GM12872 (cell line): ENCODE results near the gene FRMD8.

ENCODE experiments used
- TF ChIP-seq, protein P1 (sequence below): IDR thresholded peaks from 3 replicates; pipeline ENCODE4 v1.5.1; 2011; ENCODE audit warnings: low read depth, mild to moderate bottlenecking, low read length, moderate library complexity; ENCODE audit not compliant: insufficient read depth

FRMD8 gene

DNA sequence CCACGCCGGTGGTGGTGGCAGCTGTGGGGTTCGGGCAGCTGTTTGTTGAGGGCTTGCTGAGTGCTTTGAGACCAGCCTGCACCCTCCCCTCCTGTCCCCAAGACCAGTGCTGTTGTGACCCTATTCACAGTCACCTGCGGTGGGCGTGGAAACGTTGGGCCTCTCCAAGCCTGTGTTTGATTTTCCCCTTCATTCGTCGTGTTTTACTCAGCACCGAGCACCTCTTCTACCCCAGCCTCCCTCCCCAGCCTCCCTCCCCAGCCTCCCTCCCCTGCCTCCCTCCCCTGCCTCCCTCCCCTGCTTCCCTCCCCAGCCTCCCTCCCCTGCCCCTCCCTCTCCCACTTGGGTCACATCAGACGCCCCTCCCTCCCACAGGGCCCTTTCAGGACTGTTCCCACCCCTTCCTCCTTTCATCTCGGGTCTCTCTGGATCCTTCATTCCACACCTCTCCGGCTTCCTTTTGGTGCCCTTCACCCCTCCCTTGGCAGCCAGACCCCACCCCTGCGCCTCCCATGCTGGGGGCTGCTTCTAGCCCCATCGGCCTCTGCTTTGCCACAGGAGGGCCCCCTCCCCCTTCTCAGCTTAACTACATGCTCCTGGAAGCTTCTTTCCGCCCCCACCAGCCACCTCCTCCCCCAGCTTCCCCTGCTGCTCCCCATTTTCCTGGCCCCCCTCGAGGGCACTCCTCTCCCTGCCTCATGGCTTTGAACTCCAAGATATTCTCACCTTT is 14.8 kb downstream of the FRMD8 start:
- TF ChIP-seq, protein P1, sequence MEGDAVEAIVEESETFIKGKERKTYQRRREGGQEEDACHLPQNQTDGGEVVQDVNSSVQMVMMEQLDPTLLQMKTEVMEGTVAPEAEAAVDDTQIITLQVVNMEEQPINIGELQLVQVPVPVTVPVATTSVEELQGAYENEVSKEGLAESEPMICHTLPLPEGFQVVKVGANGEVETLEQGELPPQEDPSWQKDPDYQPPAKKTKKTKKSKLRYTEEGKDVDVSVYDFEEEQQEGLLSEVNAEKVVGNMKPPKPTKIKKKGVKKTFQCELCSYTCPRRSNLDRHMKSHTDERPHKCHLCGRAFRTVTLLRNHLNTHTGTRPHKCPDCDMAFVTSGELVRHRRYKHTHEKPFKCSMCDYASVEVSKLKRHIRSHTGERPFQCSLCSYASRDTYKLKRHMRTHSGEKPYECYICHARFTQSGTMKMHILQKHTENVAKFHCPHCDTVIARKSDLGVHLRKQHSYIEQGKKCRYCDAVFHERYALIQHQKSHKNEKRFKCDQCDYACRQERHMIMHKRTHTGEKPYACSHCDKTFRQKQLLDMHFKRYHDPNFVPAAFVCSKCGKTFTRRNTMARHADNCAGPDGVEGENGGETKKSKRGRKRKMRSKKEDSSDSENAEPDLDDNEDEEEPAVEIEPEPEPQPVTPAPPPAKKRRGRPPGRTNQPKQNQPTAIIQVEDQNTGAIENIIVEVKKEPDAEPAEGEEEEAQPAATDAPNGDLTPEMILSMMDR = no peak

DNA sequence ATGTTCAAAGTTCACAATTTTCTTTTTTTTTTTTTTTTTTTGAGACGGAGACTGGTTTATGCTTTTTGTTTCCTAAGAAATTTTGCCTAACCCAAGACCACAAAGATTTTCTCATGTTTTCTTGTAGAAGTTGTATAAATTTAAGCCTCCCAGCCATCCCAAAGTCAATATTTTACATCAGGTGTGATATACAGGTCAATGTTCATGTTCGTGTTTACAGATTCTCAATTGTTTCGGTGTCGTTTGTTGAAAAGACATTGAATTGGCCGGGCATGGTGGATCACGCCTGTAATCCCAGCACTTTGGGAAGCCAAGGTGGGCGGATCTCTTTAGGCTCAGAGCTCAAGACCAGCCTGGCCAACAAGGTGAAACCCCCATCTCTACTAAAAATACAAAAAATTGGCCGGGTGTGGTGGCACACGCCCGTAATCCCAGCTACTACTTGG is 15.4 kb downstream of the FRMD8 start:
- TF ChIP-seq, protein P1 = no peak

DNA sequence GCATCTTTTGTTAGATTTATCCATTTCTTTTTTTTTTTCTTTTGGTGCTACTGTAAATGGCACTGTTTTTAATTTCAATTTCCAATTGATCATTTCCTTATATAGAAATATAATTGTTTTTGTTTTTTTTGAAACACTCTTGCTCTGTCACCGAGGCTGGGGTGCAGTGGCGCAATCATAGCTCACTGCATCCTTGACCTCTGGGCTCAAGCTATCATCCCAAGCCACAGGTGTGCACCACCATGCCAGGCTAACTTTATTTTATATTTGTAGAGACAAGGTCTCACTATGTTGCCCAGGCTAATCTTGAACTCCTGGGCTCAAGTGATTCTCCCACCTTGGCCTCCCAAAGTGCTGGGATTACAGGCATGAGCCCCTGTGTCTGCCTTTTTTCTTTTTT is 16.4 kb downstream of the FRMD8 start:
- TF ChIP-seq, protein P1 = no peak

DNA sequence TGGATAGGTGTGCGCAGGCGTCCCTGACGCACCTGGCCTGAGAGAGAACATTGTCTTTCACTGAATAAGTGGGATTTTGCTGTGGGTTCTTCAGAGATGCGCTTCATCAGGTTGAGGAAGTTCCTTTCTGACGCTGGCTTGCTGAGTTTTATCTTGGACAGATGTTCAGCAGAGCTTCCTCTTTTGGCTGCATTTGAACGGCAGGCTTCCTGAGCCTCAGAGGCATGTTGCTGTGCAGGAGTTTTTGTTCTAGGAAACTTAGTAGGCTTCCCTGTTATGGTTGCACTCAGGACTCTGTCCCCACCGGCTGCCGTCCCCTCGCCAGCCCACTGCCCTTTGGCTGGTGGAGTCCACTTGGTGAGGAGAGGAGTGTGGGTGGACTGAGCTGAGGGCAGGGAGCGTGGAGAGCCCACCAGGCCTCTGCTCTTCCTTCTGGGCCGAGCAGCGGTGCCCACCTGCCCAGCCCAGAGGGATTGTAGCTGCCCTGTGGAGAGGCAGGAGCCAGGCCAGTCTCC is 17.2 kb downstream of the FRMD8 start:
- TF ChIP-seq, protein P1 = no peak

DNA sequence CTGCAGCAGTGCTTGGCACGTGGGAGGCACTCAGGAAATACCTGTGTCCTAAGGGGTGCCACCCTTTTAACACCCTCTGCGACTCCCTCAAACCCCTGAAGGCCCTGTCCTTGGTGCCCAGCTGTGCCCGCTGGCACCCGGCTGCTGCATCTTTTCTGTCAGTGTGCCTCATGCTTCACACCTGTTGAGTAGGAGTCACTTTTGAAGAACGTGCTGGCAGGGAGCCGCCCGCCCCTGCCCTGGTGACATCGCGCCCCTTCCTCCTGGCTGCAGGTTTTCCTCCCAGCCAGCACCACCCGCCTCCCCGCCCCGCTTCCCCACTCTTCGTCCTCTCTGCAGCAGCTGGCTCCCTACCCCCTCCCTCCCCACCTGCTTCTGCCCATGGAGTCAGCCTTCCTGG is 17.8 kb downstream of the FRMD8 start:
- TF ChIP-seq, protein P1 = no peak

DNA sequence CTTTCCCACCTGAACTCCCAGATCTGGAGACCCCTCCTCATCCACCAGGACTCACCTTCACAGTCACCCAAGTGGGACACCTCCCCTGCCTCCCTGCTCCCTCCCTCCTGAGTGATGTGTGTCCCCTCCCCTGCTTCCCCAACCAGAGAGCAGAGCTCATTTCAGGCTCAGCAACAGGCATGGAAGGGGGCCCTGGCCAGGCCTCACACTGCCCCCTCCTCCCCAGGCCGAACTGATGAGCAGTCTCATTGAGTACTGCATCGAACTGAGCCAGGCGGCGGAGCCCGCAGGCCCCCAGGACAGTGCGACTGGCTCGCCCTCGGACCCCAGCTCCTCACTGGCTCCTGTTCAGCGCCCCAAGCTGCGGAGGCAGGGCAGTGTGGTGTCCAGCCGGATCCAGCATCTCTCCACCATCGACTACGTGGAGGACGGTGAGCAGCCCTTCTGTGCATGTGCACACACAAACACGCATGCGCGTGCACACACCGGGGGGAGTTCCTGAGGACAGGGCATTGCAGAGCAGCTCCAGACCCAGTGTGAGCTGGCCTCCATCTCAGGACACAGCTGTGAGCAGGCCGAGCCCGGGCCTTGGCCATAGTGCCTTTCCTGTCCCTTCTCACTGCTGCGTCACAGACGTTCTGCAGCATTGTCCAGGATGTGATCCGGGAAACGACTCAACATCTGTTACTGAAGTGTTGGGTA is 18.4 kb downstream of the FRMD8 start:
- TF ChIP-seq, protein P1 = no peak

DNA sequence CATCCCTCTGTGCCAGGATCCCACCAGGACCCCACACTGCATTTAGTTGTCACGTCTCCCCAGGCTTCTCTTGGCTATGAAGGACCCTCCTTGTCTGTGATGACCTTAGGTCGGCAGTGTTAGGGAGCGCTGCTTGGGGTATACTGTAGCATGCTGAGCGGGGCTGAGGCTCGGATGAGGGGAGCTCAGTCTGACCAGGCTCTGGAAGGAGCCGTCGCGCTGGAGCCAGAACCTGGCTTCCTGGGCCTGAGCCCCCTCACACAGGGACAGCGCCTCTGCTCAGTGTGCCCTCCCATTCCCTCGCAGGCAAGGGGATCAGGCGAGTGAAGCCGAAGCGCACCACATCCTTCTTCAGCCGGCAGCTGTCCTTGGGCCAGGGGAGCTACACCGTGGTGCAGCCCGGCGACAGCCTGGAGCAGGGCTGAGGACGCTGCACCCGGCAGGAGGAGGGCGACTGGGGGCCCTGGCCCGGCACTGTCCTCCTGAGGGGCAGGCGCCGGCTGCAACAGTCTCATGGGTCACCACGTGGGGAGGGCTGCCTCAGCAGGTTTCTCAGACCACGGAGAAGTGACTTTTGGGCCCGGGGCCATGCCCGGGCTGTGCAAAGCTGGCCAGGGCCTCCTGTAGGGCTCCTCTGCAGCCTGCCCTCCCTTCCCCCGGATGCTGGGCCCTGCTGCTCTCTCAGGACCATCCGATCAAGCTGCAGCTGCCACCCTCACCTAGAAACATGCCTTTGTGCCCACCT is 24.7 kb downstream of the FRMD8 start:
- TF ChIP-seq, protein P1 = no peak
